ENCODE measurements around the gene CRPPA. TPM values are rescaled to one million over a fixed set of nuclear protein-coding genes. Genes with fewer than 3 reads are reported as not detected.

The CRPPA gene
- total RNA-seq, 1 experiment from 2014 or later: 1.6 TPM

DNA sequence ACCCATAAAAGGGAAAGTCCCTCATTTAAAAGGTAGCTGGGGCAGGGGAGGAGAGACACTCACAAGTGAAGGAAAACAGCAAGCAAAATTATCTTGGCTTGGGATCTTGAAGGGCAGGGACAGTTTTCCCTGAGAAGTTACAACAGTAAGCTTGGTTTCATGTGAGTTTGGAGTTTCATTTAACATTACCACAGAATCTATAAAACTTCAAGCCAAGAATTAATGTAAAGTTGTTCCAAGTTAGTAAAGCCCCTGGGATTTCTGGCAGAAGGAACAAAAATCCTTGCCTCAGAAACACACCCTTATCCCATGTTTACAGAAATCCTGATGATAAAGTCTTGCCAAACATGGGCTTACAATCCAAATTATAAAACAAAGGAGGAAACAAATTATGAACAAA lies 19.2 kb downstream of the CRPPA start (continued):
- TF ChIP-seq, protein P1, sequence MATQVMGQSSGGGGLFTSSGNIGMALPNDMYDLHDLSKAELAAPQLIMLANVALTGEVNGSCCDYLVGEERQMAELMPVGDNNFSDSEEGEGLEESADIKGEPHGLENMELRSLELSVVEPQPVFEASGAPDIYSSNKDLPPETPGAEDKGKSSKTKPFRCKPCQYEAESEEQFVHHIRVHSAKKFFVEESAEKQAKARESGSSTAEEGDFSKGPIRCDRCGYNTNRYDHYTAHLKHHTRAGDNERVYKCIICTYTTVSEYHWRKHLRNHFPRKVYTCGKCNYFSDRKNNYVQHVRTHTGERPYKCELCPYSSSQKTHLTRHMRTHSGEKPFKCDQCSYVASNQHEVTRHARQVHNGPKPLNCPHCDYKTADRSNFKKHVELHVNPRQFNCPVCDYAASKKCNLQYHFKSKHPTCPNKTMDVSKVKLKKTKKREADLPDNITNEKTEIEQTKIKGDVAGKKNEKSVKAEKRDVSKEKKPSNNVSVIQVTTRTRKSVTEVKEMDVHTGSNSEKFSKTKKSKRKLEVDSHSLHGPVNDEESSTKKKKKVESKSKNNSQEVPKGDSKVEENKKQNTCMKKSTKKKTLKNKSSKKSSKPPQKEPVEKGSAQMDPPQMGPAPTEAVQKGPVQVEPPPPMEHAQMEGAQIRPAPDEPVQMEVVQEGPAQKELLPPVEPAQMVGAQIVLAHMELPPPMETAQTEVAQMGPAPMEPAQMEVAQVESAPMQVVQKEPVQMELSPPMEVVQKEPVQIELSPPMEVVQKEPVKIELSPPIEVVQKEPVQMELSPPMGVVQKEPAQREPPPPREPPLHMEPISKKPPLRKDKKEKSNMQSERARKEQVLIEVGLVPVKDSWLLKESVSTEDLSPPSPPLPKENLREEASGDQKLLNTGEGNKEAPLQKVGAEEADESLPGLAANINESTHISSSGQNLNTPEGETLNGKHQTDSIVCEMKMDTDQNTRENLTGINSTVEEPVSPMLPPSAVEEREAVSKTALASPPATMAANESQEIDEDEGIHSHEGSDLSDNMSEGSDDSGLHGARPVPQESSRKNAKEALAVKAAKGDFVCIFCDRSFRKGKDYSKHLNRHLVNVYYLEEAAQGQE (IDR thresholded peaks at IDR 0.05; ENCODE audit: low read depth): no peak
- TF ChIP-seq CEBPB (IDR thresholded peaks at IDR 0.05; ENCODE audit: low read depth) (no peak), TCF7L2 (IDR thresholded peaks at IDR 0.05; ENCODE audit: borderline replicate concordance, extremely low read depth, insufficient read depth, insufficient read length) (no peak), ZFX (IDR thresholded peaks at IDR 0.05) (no peak), SIN3A (IDR thresholded peaks at IDR 0.05; ENCODE audit: low read depth) (no peak)
- TF ChIP-seq, protein P2, sequence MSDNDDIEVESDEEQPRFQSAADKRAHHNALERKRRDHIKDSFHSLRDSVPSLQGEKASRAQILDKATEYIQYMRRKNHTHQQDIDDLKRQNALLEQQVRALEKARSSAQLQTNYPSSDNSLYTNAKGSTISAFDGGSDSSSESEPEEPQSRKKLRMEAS (IDR thresholded peaks at IDR 0.05): no peak

GRCh38 chr7:16400893-16401275 lies 20.5 kb downstream of the CRPPA start:
- POLR2A ChIA-PET: no interaction called here

More at GRCh38 chr7:16400893-16401275, 20.5 kb downstream of the CRPPA start:
- TF ChIP-seq TCF7L2 (IDR thresholded peaks at IDR 0.05; ENCODE audit: borderline replicate concordance, extremely low read depth, insufficient read depth, insufficient read length) (no peak), POLR2A (IDR thresholded peaks at IDR 0.05; ENCODE audit: borderline replicate concordance, extremely low read depth, insufficient read depth, insufficient read length) (no peak), YY1 (IDR thresholded peaks at IDR 0.05; ENCODE audit: extremely low read depth, insufficient replicate concordance, low read depth, low read length) (no peak), SIN3A (IDR thresholded peaks at IDR 0.05; ENCODE audit: low read depth) (no peak), SP1 (IDR thresholded peaks at IDR 0.05; ENCODE audit: low read depth) (no peak), JUND (IDR thresholded peaks at IDR 0.05) (no peak), CBX3 (IDR thresholded peaks at IDR 0.05; ENCODE audit: low read depth) (no peak)
- Histone ChIP-seq H2AFZ (ENCODE audit: low read depth, low read length, poor library complexity, severe bottlenecking) (no peak overlapping the region), H3K27ac (ENCODE audit: low read depth, low read length) (no peak overlapping the region), H3K4me2 (ENCODE audit: low read length) (no peak overlapping the region), H4K20me1 (ENCODE audit: insufficient read depth) (no peaks in the 10 kb centered on the region), H3K9me2 (ENCODE audit: insufficient read depth) (no peaks in the 10 kb centered on the region), H3K9ac (ENCODE audit: low read length) (no peak overlapping the region), H3K36me3 (ENCODE audit: control insufficient read depth in 1 of 2, insufficient read depth in 2 of 2, low read length in 2 of 2) (peaks cover 0 to 3% of the 10 kb centered on the region in 2 experiments; a peak in 1 of 4 replicates), H3K9me3 (ENCODE audit: control insufficient read depth in 1 of 2, insufficient read depth in 1 of 2, low read depth in 1 of 2, low read length in 2 of 2) (peaks cover 9 to 43% of the 10 kb centered on the region in 2 experiments; a peak in 1 of 4 replicates), H3K4me1 (ENCODE audit: control insufficient read depth in 1 of 2, insufficient read depth in 2 of 2, low read length in 2 of 2) (no peaks in the 10 kb centered on the region), H3K79me2 (ENCODE audit: insufficient read depth, low read length) (no peaks in the 10 kb centered on the region), H3K27me3 (ENCODE audit: insufficient read depth, low read length) (no peaks in the 10 kb centered on the region), H3K4me3 (replicated peaks in 1 of 2; ENCODE audit: low read depth in 1 of 2, low read length in 2 of 2) (no peak overlapping the region)
- ChIA-PET CTCF (no interaction called here), RAD21 (ENCODE audit: low non-redundant PET in 1 of 2, low total read pairs in 2 of 2, uncharacterized antibody in 2 of 2, unreplicated experiment in 2 of 2) (no interaction called here)
- ATAC-seq (no peak), DNase-seq (ENCODE audit: low read depth, low spot score) (no peak)
- BruUV-seq (replicated peaks): no TSS peak
- intact Hi-C loops (cut with micrococcal nuclease): no loop called here

All from HCT116 (cell line).